CD4-positive, alpha-beta T cell treated with Interleukin-21 for 1 hour (primary cell): ENCODE data around the gene CYP2D6.

ENCODE experiments used
- DNase-seq: peaks from one replicate; pipeline ENCODE4 v3.0.0-alpha.2; 2020

CYP2D6 gene

GRCh38 chr22:42079319-42080251 lies 51.0 kb downstream of the CYP2D6 start, which contains the start of gene SMDT1:
Gene SMDT1 (plus strand): TSS chr22:42079700. CDS start chr22:42079769, 69 bp downstream.
- DNase-seq, result peak; percentile 98

GRCh38 chr22:42078469-42079318 lies 51.9 kb downstream of the CYP2D6 start:
- DNase-seq, result no peak

- DNase-seq, result no peak
Measured at GRCh38 chr22:42077486-42078125, 53.0 kb downstream of the CYP2D6 start.

GRCh38 chr22:42076764-42077485 lies 53.7 kb downstream of the CYP2D6 start:
- DNase-seq, result no peak
